Left ventricle myocardium inferior (tissue), 1 donor: ENCODE measurements around the gene WDR54. TPM values are rescaled to one million over a fixed set of nuclear protein-coding genes. Genes with fewer than 3 reads are reported as not detected.

Source experiments
- DNase-seq: peaks from one replicate; pipeline ENCODE4 v3.0.0-alpha.2; 2020
- H3K27ac ChIP-seq: fragments of 200-600 bp; replicated peaks from 2 replicates; pipeline ENCODE4 v1.8.0; 2021
- H3K27me3 ChIP-seq: fragments of 200-600 bp; 2 replicates; pipeline ENCODE4 v1.8.0; 2021; ENCODE audit warnings: low read depth
- H3K36me3 ChIP-seq: fragments of 200-600 bp; 2 replicates; pipeline ENCODE4 v1.8.0; 2021
- H3K4me1 ChIP-seq: fragments of 200-600 bp; 2 replicates; pipeline ENCODE4 v1.8.0; 2021
- H3K4me3 ChIP-seq: fragments of 200-600 bp; 2 replicates; pipeline ENCODE4 v1.8.0; 2021; ENCODE audit warnings: mild to moderate bottlenecking, moderate library complexity
- H3K9me3 ChIP-seq: fragments of 200-600 bp; replicated peaks from 2 replicates; pipeline ENCODE4 v1.8.0; 2021
- intact Hi-C: fragments of 100-400 bp; cut with micrococcal nuclease; formaldehyde crosslinking; loops from one replicate; pipeline ENCODE4 v1.11.0; 2022
- long read RNA-seq: library from polyadenylated mRNA; unstranded; transcript quantifications from one replicate; pipeline ENCODE4 v2.0.0, GENCODE V29; 2021
- total RNA-seq: library from RNA; stranded (reverse); fragmentation: NEBNext Ultra II Directional; extraction: Animal tissue kit (Norgen Biotek cat#: 25700); gene quantifications from one replicate; pipeline ENCODE4 v1.2.1, GENCODE V29; 2021
- TF ChIP-seq, protein P1 (sequence below): fragments of 200-600 bp; IDR thresholded peaks from 2 replicates; pipeline ENCODE4 v1.8.0; 2021; ENCODE audit warnings: antibody characterized with exemption, mild to moderate bottlenecking, borderline replicate concordance
- donor health status: DM: no; HTN: yes; CAD: no; lungs with severe emphysema.

Gene WDR54, protein sequence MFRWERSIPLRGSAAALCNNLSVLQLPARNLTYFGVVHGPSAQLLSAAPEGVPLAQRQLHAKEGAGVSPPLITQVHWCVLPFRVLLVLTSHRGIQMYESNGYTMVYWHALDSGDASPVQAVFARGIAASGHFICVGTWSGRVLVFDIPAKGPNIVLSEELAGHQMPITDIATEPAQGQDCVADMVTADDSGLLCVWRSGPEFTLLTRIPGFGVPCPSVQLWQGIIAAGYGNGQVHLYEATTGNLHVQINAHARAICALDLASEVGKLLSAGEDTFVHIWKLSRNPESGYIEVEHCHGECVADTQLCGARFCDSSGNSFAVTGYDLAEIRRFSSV
- 2.9 TPM for total RNA-seq
- long read RNA-seq, partial matches to known transcripts: 0 of 3 reads
- long read RNA-seq, other reads (novel, unspliced or antisense): 0 of 3 reads

DNA sequence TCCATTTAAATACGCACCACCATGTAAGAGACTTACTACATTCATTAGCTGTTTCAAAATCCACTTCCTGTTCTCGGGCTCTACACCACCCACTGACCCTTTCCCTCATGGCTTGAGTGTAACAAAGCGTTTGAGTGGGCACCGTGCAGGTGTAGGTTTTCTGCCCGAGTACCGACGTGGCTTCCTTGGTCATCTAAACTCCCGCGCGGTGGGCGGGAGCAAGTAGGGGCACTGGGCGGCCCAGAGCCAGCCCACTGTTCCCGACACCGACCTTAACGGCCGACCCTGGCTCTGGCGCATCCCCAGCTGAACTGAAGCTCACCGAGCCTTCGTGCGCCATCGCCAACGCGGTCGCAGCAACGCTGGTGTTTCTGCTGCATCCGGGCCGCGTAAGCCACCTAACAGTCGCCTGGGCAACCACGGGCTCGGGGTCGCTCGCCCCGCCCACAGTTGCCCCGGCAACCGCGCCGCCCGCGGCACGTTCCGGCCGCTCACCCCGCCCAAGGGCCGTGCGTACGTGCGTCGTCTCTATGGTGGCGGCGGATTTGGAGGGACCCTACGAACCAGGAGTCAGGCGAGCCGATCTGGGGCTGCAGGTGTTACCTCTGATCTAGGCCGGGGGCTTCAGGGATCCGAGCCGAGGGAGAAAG lies at the start of gene WDR54, which contains the start of gene C2orf81:
WDR54 (plus strand) TSS at position 510 of the 650 bp plus-strand sequence. CDS start 424 bp downstream, outside the sequence.
C2orf81 (minus strand) TSS at position 399 of the 650 bp plus-strand sequence; CDS start at position 340, 59 bp downstream.
- intact Hi-C loops: no loop called here
- Histone ChIP-seq H3K4me3 (peak within 1 kb of the TSS; percentile 69), H3K36me3 (peaks cover 14% of the 10 kb centered on the region), H3K9me3 (no peaks in the 10 kb centered on the region), H3K27ac (peak within 1 kb of the TSS; percentile 75), H3K4me1 (peaks cover 27% of the 10 kb centered on the region), H3K27me3 (no peaks in the 10 kb centered on the region)
- peak; percentile 89 for DNase-seq
- TF ChIP-seq, protein P1, sequence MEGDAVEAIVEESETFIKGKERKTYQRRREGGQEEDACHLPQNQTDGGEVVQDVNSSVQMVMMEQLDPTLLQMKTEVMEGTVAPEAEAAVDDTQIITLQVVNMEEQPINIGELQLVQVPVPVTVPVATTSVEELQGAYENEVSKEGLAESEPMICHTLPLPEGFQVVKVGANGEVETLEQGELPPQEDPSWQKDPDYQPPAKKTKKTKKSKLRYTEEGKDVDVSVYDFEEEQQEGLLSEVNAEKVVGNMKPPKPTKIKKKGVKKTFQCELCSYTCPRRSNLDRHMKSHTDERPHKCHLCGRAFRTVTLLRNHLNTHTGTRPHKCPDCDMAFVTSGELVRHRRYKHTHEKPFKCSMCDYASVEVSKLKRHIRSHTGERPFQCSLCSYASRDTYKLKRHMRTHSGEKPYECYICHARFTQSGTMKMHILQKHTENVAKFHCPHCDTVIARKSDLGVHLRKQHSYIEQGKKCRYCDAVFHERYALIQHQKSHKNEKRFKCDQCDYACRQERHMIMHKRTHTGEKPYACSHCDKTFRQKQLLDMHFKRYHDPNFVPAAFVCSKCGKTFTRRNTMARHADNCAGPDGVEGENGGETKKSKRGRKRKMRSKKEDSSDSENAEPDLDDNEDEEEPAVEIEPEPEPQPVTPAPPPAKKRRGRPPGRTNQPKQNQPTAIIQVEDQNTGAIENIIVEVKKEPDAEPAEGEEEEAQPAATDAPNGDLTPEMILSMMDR: no peak

DNA sequence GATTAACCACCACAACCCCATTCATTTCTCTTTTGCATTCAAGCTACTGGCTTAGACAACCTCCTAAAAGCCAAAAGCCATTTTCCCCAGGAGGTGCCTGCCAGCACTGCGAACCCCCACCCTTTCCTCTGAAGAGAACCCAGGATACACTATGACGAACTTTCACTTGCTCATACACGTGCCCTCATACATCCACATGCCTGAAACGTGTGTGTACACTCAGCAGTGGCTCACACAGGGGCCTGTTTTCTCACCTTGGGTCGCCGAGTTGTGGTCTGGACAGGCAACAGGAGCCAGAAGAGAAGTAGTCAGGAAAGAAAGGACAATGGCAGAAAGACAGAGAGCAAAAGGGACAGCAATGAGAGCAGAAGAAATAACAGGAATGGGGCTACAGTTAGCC lies 48.9 kb upstream of the WDR54 start:
- TF ChIP-seq, protein P1: no peak
- Histone ChIP-seq H3K4me3 (peak overlapping the region; percentile 35), H3K36me3 (peaks cover 69% of the 10 kb centered on the region), H3K27ac (peak overlapping the region; percentile 63), H3K9me3 (no peaks in the 10 kb centered on the region), H3K27me3 (no peaks in the 10 kb centered on the region), H3K4me1 (peaks cover 47% of the 10 kb centered on the region)
- intact Hi-C loops: no loop called here
- no peak for DNase-seq

DNA sequence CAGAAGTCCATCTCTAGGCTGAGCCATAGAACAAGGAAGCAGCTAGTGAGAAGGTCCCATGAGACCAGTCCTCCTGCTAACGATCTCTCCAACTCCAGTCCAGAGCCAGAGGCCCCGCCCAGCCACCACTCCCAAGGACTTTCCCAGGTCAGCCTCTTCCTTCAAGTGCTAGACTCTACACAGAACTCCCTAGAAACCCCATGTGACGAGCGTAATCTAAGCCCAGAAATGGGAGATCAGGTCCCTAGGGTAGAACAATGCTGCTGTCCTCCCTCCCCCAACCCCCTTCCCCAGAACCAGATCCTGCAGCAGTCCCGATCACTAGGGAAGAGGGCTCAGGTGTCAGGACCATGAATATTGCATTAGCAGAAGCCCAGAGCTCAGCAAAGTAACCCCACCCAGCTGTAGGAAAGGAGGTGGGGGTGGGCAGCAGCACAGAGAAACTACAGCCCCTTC lies 48.3 kb upstream of the WDR54 start:
- TF ChIP-seq, protein P1: no peak
- H3K9me3 ChIP-seq: no peaks in the 10 kb centered on the region
- peak overlapping the region; percentile 65 for H3K4me3 ChIP-seq
- peaks cover 50% of the 10 kb centered on the region for H3K4me1 ChIP-seq
- peaks cover 68% of the 10 kb centered on the region for H3K36me3 ChIP-seq
- no peaks in the 10 kb centered on the region for H3K27me3 ChIP-seq
- intact Hi-C loops: no loop called here
- H3K27ac ChIP-seq: peak overlapping the region; percentile 63
- DNase-seq: peak; percentile 70

DNA sequence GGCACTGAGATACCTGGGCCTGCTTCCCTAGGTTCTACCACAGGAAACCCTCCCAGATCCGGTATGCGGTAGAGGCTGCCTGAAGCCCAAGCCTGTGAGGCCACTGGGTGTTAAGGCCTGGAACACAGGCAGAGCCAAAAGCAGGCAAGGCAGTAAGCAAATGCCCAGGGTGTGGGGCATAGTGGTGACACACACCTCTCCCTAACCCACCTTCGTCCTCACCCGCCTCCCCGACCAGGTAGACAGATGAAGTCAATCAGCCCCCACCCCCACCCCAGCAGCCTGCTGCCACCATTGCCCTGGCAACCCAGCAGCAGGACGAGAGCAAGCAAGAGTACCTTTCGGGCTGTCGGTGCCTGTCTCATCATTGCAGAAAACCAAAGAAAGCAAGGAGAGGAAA lies 47.5 kb upstream of the WDR54 start:
- TF ChIP-seq, protein P1: no peak
- no peaks in the 10 kb centered on the region for H3K9me3 ChIP-seq
- H3K4me3 ChIP-seq: peak overlapping the region; percentile 65
- peaks cover 56% of the 10 kb centered on the region for H3K4me1 ChIP-seq
- peaks cover 61% of the 10 kb centered on the region for H3K36me3 ChIP-seq
- H3K27me3 ChIP-seq: no peaks in the 10 kb centered on the region
- intact Hi-C loops: no loop called here
- no peak for DNase-seq
- H3K27ac ChIP-seq: peak overlapping the region; percentile 63

DNA sequence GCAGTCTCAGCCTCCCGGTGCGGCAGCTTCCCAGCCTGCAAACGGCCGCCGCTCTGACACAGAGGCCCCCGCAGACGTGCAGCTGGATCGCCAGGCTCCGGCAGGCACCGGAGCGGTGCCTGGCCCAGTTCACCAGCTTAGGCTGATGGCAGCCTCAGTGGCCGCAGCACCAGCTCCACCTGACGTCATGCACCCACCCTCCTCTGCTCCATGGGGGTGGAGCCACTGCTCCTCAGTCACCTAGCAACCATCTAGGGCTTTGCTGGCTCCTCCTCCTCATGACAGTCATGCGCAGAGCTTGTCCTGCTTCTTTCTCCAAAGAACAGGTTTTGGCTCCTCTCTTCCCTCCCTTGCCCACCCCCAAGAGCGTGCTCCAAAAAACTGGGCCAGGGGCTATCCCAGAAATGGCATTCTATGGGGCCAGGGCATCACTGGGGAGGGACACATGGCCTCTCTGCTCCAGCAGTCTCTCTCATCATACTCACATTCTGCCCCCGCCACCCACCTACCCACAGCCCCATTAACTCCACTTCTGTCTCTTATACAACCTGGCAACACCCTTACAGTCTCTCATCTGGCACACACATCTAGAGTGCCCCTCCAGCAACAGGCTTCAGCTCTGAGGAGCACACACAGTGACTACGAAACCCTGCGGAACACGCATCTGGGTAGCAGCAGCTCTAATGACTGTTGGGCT lies 46.9 kb upstream of the WDR54 start:
- H3K4me1 ChIP-seq: peaks cover 63% of the 10 kb centered on the region
- intact Hi-C loops: no loop called here
- H3K4me3 ChIP-seq: peak overlapping the region; percentile 65

More for the DNA sequence above, 46.9 kb upstream of the WDR54 start:
- H3K36me3 ChIP-seq: peaks cover 54% of the 10 kb centered on the region
- H3K9me3 ChIP-seq: no peaks in the 10 kb centered on the region
- TF ChIP-seq, protein P1: no peak
- no peaks in the 10 kb centered on the region for H3K27me3 ChIP-seq
- peak overlapping the region; percentile 63 for H3K27ac ChIP-seq
- DNase-seq: peak; percentile 78
